Retinal pigment epithelial cell (primary cell): ENCODE results near the gene RAB3D.
A peak's percentile ranks its signal among the peaks of the same experiment; 100 is the strongest.
"Not testable (repeated sequence)": the region's sequence is repeated elsewhere in the genome, so short reads cannot be mapped to it uniquely, and the experiment has no call there.

Experiments
- DNase-seq: peaks from one replicate; pipeline ENCODE4 v3.0.0-alpha.2; 2010; ENCODE audit warnings: low read depth
- H3K4me3 ChIP-seq: 2 replicates; pipeline ENCODE4 v1.5.1; 2011; ENCODE audit warnings: mild to moderate bottlenecking, low read length, control low read depth, moderate library complexity
- TF ChIP-seq, protein P1 (sequence below): conservative IDR thresholded peaks from 2 replicates; pipeline ENCODE4 v1.5.1; 2011; ENCODE audit warnings: low read depth, low read length, control low read depth, inconsistent platforms

Gene RAB3D

DNA sequence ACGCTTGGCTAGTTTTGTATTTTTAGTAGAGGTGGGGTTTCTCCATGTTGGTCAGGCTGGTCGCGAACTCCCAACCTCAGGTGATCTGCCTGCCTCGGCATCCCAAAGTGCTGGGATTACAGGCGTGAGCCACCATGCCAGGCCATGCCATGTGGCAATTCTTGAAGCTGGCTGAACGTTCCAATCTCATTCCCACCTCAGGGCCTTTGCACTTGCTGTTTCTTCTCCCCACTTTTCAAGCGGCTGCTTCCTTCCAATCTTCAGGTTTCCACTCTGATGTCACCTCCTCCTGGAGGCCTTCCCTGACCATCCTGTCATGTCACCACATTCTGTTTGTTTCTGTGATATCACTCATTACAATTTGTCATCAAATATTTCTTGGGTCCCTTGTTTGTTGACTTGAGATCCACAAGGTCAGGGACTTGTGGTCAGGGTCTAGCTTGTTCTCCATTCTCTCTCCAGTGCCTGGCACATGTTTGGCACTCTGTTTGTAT, 40.4 kb upstream of the RAB3D start:
- TF ChIP-seq, protein P1, sequence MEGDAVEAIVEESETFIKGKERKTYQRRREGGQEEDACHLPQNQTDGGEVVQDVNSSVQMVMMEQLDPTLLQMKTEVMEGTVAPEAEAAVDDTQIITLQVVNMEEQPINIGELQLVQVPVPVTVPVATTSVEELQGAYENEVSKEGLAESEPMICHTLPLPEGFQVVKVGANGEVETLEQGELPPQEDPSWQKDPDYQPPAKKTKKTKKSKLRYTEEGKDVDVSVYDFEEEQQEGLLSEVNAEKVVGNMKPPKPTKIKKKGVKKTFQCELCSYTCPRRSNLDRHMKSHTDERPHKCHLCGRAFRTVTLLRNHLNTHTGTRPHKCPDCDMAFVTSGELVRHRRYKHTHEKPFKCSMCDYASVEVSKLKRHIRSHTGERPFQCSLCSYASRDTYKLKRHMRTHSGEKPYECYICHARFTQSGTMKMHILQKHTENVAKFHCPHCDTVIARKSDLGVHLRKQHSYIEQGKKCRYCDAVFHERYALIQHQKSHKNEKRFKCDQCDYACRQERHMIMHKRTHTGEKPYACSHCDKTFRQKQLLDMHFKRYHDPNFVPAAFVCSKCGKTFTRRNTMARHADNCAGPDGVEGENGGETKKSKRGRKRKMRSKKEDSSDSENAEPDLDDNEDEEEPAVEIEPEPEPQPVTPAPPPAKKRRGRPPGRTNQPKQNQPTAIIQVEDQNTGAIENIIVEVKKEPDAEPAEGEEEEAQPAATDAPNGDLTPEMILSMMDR: no peak
- H3K4me3 ChIP-seq: no peak overlapping the region
- DNase-seq: no peak

DNA sequence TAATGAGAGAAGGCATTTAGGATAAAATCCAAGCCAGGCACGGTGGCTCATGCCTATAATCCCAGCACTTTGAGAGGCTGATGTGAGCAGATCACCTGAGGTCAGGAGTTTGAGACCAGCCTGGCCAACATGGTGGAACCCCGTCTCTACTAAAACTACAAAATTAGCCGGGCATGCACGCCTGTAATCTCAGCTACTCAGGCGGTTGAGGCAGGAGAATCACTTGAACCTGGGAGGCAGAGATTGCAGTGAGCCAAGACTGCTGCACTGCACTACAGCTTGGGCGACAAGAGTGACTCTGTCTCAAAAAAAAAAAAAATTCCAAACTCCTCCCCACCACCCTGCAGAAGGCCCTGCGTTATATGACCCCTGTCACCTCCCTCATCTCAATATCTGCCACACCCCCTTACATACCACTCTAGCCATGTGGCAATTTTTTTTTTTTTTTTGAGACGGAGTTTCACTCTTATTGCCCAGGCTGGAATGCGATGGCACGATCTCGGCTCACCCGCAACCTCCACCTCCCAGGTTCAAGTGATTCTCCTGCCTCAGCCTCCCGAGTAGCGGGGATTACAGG, 39.9 kb upstream of the RAB3D start:
- not testable (repeated sequence) for DNase-seq

DNA sequence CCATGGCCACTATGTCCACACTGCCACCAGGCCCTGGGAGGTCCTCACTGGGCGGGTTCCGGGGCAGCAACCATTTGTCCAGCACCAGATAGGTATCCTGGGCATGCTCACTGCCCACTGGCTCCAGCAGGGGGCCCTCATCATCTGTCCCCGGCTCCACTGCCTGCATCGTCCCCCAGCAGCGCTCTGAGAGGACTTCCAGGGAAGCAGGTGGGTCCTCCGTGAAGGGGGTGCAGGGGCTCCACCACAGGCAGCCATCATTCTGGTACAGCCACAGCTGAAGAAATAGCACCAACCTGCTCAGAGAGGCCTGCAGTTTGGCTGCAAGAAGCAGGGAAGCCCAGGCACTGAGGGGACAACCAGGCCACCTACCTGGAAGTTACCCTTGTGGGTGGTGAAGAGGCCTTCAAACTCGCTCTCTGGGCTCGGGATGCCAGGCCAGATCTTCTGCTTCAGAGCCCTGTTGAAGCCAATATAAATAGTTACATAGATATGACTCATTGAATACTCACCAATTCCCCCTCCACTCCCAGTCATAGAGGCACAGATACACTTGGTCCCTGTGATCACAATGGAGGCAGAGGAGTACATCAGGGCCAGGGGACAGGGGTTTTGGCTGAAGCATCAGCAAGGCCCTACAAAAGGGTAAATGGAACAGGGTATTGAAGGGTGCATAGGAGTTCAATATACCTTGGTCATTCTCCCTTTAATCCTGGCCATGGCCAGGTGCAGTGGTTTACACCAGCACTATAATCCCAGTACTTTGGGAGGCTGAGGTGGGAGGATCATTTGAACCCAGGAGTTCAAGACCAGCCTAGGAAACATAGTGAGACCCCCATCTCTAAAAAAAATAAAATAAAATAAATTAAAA, 39.1 kb upstream of the RAB3D start:
- TF ChIP-seq, protein P1: peak; percentile 77
- DNase-seq: no peak
- no peak overlapping the region for H3K4me3 ChIP-seq

More for the DNA sequence above, 39.9 kb upstream of the RAB3D start:
- not testable (repeated sequence) for H3K4me3 ChIP-seq

DNA sequence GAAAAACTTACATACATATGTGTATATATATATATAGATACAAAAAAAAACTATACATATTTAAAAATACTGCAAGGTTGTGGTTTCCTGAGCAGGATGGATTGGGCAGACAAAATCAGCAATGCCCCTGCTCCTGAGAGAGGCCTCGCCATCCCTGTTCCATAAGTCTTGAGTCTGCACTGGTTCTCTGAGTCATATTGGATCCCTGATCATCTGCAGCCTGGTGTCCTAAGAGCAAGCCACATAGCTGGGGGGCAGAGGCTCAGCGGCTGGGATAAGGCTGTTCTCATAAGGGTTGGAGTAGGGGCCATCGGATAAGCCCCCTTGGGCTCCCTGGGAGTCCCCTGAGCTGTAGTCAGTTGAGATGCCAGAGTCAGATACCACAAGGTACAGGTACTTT, 38.3 kb upstream of the RAB3D start:
- no peak for DNase-seq
- TF ChIP-seq, protein P1: no peak
- H3K4me3 ChIP-seq: no peak overlapping the region

DNA sequence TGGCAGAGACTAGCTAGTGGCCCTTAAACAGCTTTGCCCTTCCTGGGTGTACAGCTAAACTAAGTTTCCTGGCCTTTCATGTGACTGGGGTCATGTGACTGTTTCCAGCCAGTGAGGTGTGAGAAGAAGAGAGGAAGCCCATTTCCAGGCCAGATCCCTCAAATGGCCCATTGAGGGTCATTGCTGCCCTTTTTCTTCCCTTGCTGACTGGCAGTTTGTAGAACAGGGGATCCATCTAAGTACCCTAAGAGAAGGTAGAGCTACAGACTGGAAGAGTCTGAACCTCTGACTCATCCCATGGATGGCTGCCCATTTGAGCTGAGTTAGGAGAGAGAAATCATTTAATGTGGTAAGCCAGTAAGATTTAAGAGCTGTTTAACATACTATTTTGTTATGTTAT, 37.8 kb upstream of the RAB3D start:
- DNase-seq: peak; percentile 54
- H3K4me3 ChIP-seq: no peak overlapping the region
- TF ChIP-seq, protein P1: no peak

DNA sequence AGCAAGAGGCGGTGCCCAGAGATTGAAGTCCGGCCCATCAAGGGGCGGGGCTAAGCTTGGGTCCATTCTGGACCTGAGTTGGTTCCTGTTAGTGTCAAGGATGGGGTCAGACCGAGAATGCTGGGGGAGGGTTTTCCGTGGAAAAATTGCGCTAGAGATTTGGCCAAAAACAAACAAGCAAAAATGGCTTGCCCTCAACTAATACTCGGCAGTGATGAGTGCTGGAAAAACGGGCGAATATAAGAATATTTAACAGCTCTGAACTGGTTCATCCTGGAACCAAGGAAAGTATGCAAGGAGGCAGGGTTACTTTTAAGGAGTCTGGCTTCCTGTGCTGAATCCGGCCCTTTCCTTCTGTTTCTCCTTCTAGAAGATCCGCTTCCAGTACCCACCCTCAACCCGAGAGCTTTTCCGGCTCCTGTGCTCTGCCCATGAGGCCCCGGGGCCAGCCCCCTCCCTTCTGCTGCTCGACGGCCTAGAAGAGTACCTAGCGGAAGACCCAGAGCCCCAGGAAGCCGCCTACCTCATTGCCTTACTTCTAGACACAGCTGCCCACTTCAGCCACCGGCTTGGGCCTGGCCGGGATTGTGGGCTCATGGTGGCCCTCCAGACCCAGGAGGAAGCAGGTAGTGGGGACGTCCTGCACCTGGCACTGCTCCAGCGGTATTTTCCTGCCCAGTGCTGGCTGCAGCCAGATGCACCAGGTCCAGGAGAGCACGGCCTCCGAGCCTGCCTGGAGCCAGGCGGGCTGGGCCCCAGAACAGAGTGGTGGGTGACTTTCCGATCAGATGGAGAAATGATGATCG, 35.9 kb upstream of the RAB3D start:
- DNase-seq: no peak
- TF ChIP-seq, protein P1: no peak

DNA sequence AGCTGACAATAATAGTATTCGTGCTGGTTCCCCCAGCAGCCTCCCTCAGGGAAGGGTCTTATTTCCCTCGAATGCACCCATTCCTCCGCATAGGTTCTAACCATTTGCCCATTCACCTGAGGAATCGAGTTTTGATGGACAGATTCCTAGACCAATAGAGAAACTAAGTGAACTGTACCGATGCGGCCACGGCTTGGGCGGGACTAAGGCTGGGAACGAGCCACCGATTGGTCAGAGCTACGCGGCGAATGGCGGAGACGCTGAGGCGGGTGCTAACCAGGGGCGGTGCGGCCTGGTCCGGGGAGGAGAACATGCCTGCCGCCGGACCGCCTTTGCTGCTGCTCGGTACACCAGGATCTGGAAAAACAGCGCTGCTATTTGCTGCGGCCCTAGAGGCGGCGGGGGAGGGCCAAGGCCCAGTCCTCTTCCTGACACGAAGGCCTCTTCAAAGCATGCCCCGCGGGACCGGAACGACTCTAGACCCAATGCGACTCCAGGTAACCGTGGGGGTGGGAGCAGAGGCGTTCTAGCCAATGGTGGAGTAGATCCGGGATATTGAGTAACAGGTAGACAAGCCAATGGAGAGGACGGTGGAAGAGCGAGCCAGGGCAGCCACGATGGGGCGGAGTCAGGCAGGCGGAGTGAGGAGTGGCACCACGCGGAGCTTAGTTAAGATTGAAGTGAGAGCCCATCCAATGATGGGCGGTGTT, 35.1 kb upstream of the RAB3D start, which contains the start of gene SWSAP1:
Gene SWSAP1 (plus strand): TSS at position 234 of the 710 bp plus-strand sequence. CDS start 15 bp downstream, at position 249.
- peak; percentile 98 for DNase-seq
- H3K4me3 ChIP-seq: peak within 1 kb of the TSS; percentile 77
- TF ChIP-seq, protein P1: no peak

More for the DNA sequence above, 35.9 kb upstream of the RAB3D start:
- H3K4me3 ChIP-seq: peak overlapping the region; percentile 77
